ENCODE measurements around the gene REG4.
"Not testable (repeated sequence)": the region's sequence is repeated elsewhere in the genome, so short reads cannot be mapped to it uniquely, and the experiment has no call there.

GRCh38 chr1:119786046-119786445 lies 25.2 kb downstream of the REG4 start:
- TF ChIP-seq, protein P1, sequence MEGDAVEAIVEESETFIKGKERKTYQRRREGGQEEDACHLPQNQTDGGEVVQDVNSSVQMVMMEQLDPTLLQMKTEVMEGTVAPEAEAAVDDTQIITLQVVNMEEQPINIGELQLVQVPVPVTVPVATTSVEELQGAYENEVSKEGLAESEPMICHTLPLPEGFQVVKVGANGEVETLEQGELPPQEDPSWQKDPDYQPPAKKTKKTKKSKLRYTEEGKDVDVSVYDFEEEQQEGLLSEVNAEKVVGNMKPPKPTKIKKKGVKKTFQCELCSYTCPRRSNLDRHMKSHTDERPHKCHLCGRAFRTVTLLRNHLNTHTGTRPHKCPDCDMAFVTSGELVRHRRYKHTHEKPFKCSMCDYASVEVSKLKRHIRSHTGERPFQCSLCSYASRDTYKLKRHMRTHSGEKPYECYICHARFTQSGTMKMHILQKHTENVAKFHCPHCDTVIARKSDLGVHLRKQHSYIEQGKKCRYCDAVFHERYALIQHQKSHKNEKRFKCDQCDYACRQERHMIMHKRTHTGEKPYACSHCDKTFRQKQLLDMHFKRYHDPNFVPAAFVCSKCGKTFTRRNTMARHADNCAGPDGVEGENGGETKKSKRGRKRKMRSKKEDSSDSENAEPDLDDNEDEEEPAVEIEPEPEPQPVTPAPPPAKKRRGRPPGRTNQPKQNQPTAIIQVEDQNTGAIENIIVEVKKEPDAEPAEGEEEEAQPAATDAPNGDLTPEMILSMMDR (conservative IDR thresholded peaks at IDR 0.05; ENCODE audit: low read length): not testable (repeated sequence)
- not testable (repeated sequence) for TF ChIP-seq EZH2phosphoT487 (IDR thresholded peaks at IDR 0.05; ENCODE audit: borderline replicate concordance)
